H1 (cell line): ENCODE measurements around the gene ASPDH. TPM values are rescaled to one million over a fixed set of nuclear protein-coding genes. Genes with fewer than 3 reads are reported as not detected.

ENCODE experiments used
- CTCF ChIP-seq, 3 experiments: IDR thresholded peaks; 1 replicate in 2 of 3; 2 replicates in 1 of 3; pipeline versions ENCODE4 v1.5.1 to v1.6.1; 2011; ENCODE audit warnings: low read length in 3 of 3, mild to moderate bottlenecking in 3 of 3, inconsistent platforms in 2 of 3, low read depth in 1 of 3, moderate library complexity in 1 of 3; ENCODE audit not compliant: insufficient read depth in 1 of 3; ENCODE audit errors: control extremely low read depth in 1 of 3
- polyA plus RNA-seq, 7 experiments: library from polyadenylated mRNA; depleted of rRNA in 3 of 7; stranded (reverse) in 5 of 7; unstranded in 2 of 7; fragments of >200 nt in 5 of 7; fragments of 200-250 nt in 2 of 7; gene quantifications; 1 replicate in 5 of 7; 2 replicates in 1 of 7; 4 replicates in 1 of 7; pipeline versions ENCODE4 v1.2.1 to v1.2.3, GENCODE V29; 2011 to 2013; ENCODE audit warnings: missing spikeins in 2 of 7, mixed read lengths in 2 of 7
- total RNA-seq: library from RNA; stranded (reverse); fragmentation: NEBNext Ultra II Directional; extraction: Animal tissue kit (Norgen Biotek cat#: 25700); gene quantifications from 2 replicates; pipeline ENCODE4 v1.2.1, GENCODE V29; 2021

Gene ASPDH
- total and polyA plus RNA-seq, 2 of the 8 experiments (the other 6 are each of a cell fraction or from before 2014, with no cell fraction given): not detected

- no peak for TF ChIP-seq CTCF (IDR thresholded peaks at IDR 0.05; ENCODE audit: control extremely low read depth in 1 of 3, insufficient read depth in 1 of 3, low read depth in 1 of 3, low read length in 3 of 3)
Observed at GRCh38 chr19:50497022-50497405, 16.7 kb downstream of the ASPDH start (continued).
